Hair follicular keratinocyte (primary cell): Measurements from ENCODE around the gene ASMT. TPM values are rescaled to one million over a fixed set of nuclear protein-coding genes. Genes with fewer than 3 reads are reported as not detected.

Experiments
- total RNA-seq: library from RNA; depleted of rRNA; stranded (reverse); fragments of >200 nt; gene quantifications from 2 replicates; pipeline ENCODE4 v1.2.3, GENCODE V29; 2015

Gene ASMT
- total RNA-seq, result not detected in 2 replicates

GRCh38 chrX:1614927-1615326 lies at the start of gene ASMT:
Gene ASMT (plus strand): TSS chrX:1615059. CDS start chrX:1615200, 141 bp downstream.

GRCh38 chrX:1591102-1591862 lies 23.6 kb upstream of the ASMT start, which contains the start of gene AKAP17A:
Gene AKAP17A (plus strand): TSS chrX:1591604. CDS start chrX:1593463, 1,859 bp downstream.

Other genes starting within 250 kb of the ASMT start
- 259 and 345 TPM in 2 replicates for gene SLC25A6, start 222.9 kb upstream of the ASMT start, total RNA-seq
- gene ASMTL, start 162.2 kb upstream of the ASMT start, total RNA-seq, result 24.1 and 33.6 TPM in 2 replicates
- not detected in 2 replicates for gene P2RY8, start 77.9 kb upstream of the ASMT start, total RNA-seq
- gene AKAP17A, start 23.5 kb upstream of the ASMT start, total RNA-seq, result 30.0 and 33.7 TPM in 2 replicates